ENCODE data around the gene KLC1.

KLC1 gene

GRCh38 chr14:103716899-103717411, 87.9 kb downstream of the KLC1 start:
- H3K27me3 Mint-ChIP-seq, result peaks cover 2% of the 10 kb centered on the region
- no peak overlapping the region for H3K27ac Mint-ChIP-seq
- H3K4me1 Mint-ChIP-seq, result peaks cover 50% of the 10 kb centered on the region
- ATAC-seq (no peak), DNase-seq (no peak)
- peaks cover 16% of the 10 kb centered on the region for H3K36me3 Mint-ChIP-seq (ENCODE audit: low read depth)
- no peaks in the 10 kb centered on the region for H3K9me3 Mint-ChIP-seq
- H3K4me3 Mint-ChIP-seq, result peak overlapping the region; percentile 86

- Mint-ChIP-seq H3K36me3 (ENCODE audit: low read depth) (peaks cover 9% of the 10 kb centered on the region), H3K27me3 (peaks cover 2% of the 10 kb centered on the region), H3K4me3 (no peak overlapping the region), H3K4me1 (peaks cover 43% of the 10 kb centered on the region), H3K27ac (no peak overlapping the region), H3K9me3 (no peaks in the 10 kb centered on the region)
- DNase-seq, result no peak
- ATAC-seq, result no peak
Measured at GRCh38 chr14:103718572-103718971, 89.6 kb downstream of the KLC1 start.

- Mint-ChIP-seq H3K4me3 (no peak overlapping the region), H3K36me3 (ENCODE audit: low read depth) (peaks cover 3% of the 10 kb centered on the region), H3K27ac (no peak overlapping the region), H3K4me1 (peaks cover 34% of the 10 kb centered on the region), H3K9me3 (no peaks in the 10 kb centered on the region), H3K27me3 (peaks cover 2% of the 10 kb centered on the region)
- no peak for DNase-seq
- ATAC-seq, result no peak
Measured at GRCh38 chr14:103719751-103720150, 90.7 kb downstream of the KLC1 start.

GRCh38 chr14:103721334-103722120, 92.5 kb downstream of the KLC1 start:
- H3K9me3 Mint-ChIP-seq, result no peaks in the 10 kb centered on the region
- ATAC-seq, result peak; percentile 22
- no peak overlapping the region for H3K27ac Mint-ChIP-seq
- peak; percentile 22 for DNase-seq
- no peak overlapping the region for H3K4me3 Mint-ChIP-seq
- peaks cover 31% of the 10 kb centered on the region for H3K4me1 Mint-ChIP-seq
- no peaks in the 10 kb centered on the region for H3K36me3 Mint-ChIP-seq (ENCODE audit: low read depth)
- H3K27me3 Mint-ChIP-seq, result no peaks in the 10 kb centered on the region

GRCh38 chr14:103723748-103724081, 94.7 kb downstream of the KLC1 start:
- H3K4me3 Mint-ChIP-seq, result no peak overlapping the region
- peaks cover 1% of the 10 kb centered on the region for H3K36me3 Mint-ChIP-seq (ENCODE audit: low read depth)
- peaks cover 19% of the 10 kb centered on the region for H3K4me1 Mint-ChIP-seq
- H3K9me3 Mint-ChIP-seq, result no peaks in the 10 kb centered on the region
- H3K27me3 Mint-ChIP-seq, result no peaks in the 10 kb centered on the region
- ATAC-seq (peak; percentile 8), DNase-seq (no peak)
- no peak overlapping the region for H3K27ac Mint-ChIP-seq

- peaks cover 16% of the 10 kb centered on the region for H3K4me1 Mint-ChIP-seq
- H3K27ac Mint-ChIP-seq, result no peak overlapping the region
- H3K27me3 Mint-ChIP-seq, result no peaks in the 10 kb centered on the region
- H3K4me3 Mint-ChIP-seq, result no peak overlapping the region
- peaks cover 4% of the 10 kb centered on the region for H3K36me3 Mint-ChIP-seq (ENCODE audit: low read depth)
- DNase-seq (no peak), ATAC-seq (peak; percentile 25)
- no peaks in the 10 kb centered on the region for H3K9me3 Mint-ChIP-seq
Measured at GRCh38 chr14:103724116-103724515, 95.1 kb downstream of the KLC1 start.

- no peak overlapping the region for H3K27ac Mint-ChIP-seq
- H3K4me3 Mint-ChIP-seq, result no peak overlapping the region
- ATAC-seq (no peak), DNase-seq (no peak)
- peaks cover 4% of the 10 kb centered on the region for H3K36me3 Mint-ChIP-seq (ENCODE audit: low read depth)
- H3K27me3 Mint-ChIP-seq, result no peaks in the 10 kb centered on the region
- no peaks in the 10 kb centered on the region for H3K9me3 Mint-ChIP-seq
- H3K4me1 Mint-ChIP-seq, result peaks cover 6% of the 10 kb centered on the region
Measured at GRCh38 chr14:103725001-103725682, 96.1 kb downstream of the KLC1 start.

- H3K27ac Mint-ChIP-seq, result no peak overlapping the region
- H3K4me1 Mint-ChIP-seq, result peaks cover 6% of the 10 kb centered on the region
- DNase-seq (no peak), ATAC-seq (no peak)
- H3K9me3 Mint-ChIP-seq, result no peaks in the 10 kb centered on the region
- no peaks in the 10 kb centered on the region for H3K27me3 Mint-ChIP-seq
- H3K36me3 Mint-ChIP-seq (ENCODE audit: low read depth), result peaks cover 4% of the 10 kb centered on the region
- no peak overlapping the region for H3K4me3 Mint-ChIP-seq
Measured at GRCh38 chr14:103725739-103726395, 96.9 kb downstream of the KLC1 start.

- no peak overlapping the region for H3K27ac Mint-ChIP-seq
Measured at GRCh38 chr14:103726474-103726873, 97.5 kb downstream of the KLC1 start.

GRCh38 chr14:103727313-103727980, 98.4 kb downstream of the KLC1 start:
- H3K27ac Mint-ChIP-seq, result no peak overlapping the region
- no peak overlapping the region for H3K4me3 Mint-ChIP-seq
- no peaks in the 10 kb centered on the region for H3K4me1 Mint-ChIP-seq
- H3K36me3 Mint-ChIP-seq (ENCODE audit: low read depth), result peaks cover 4% of the 10 kb centered on the region
- ATAC-seq, result no peak
- no peak for DNase-seq
- H3K9me3 Mint-ChIP-seq, result no peaks in the 10 kb centered on the region
- H3K27me3 Mint-ChIP-seq, result no peaks in the 10 kb centered on the region

More at GRCh38 chr14:103726474-103726873, 97.5 kb downstream of the KLC1 start:
- Mint-ChIP-seq H3K4me3 (no peak overlapping the region), H3K4me1 (peaks cover 5% of the 10 kb centered on the region), H3K36me3 (ENCODE audit: low read depth) (peaks cover 4% of the 10 kb centered on the region), H3K27me3 (no peaks in the 10 kb centered on the region), H3K9me3 (no peaks in the 10 kb centered on the region)
- DNase-seq (no peak), ATAC-seq (no peak)

GRCh38 chr14:103728141-103728540, 99.1 kb downstream of the KLC1 start:
- Mint-ChIP-seq H3K4me1 (no peaks in the 10 kb centered on the region), H3K27me3 (no peaks in the 10 kb centered on the region), H3K27ac (no peak overlapping the region), H3K36me3 (ENCODE audit: low read depth) (peaks cover 4% of the 10 kb centered on the region), H3K9me3 (no peaks in the 10 kb centered on the region), H3K4me3 (no peak overlapping the region)
- ATAC-seq, result no peak
- no peak for DNase-seq

- peaks cover 4% of the 10 kb centered on the region for H3K36me3 Mint-ChIP-seq (ENCODE audit: low read depth)
- DNase-seq (no peak), ATAC-seq (no peak)
- H3K9me3 Mint-ChIP-seq, result no peaks in the 10 kb centered on the region
- H3K4me1 Mint-ChIP-seq, result no peaks in the 10 kb centered on the region
- no peak overlapping the region for H3K4me3 Mint-ChIP-seq
- H3K27me3 Mint-ChIP-seq, result no peaks in the 10 kb centered on the region
- no peak overlapping the region for H3K27ac Mint-ChIP-seq
Measured at GRCh38 chr14:103728721-103729120, 99.7 kb downstream of the KLC1 start.

- ATAC-seq (no peak), DNase-seq (no peak)
- Mint-ChIP-seq H3K9me3 (no peaks in the 10 kb centered on the region), H3K27ac (no peak overlapping the region), H3K36me3 (ENCODE audit: low read depth) (peaks cover 6% of the 10 kb centered on the region), H3K27me3 (no peaks in the 10 kb centered on the region), H3K4me3 (no peak overlapping the region), H3K4me1 (no peaks in the 10 kb centered on the region)
Measured at GRCh38 chr14:103729496-103730448, 100.8 kb downstream of the KLC1 start.

Data from activated naive CD8-positive, alpha-beta T cell treated with anti-CD3 and anti-CD28 coated beads, Interleukin-2, amount 50 U/mL, for 24 hours (primary cell).